ENCODE measurements around the gene SEPHS1.

SEPHS1 gene

GRCh38 chr10:13317474-13317873 is 30.6 kb downstream of the SEPHS1 start:
- H3K4me3 ChIP-seq (ENCODE audit: low read depth, low read length): no peak overlapping the region
- no peak for TF ChIP-seq CTCF (IDR thresholded peaks at IDR 0.05; ENCODE audit: low read depth, low read length, missing control alignments)
- no peak for DNase-seq (ENCODE audit: low read depth)

GRCh38 chr10:13316635-13317311 is 31.3 kb downstream of the SEPHS1 start:
- TF ChIP-seq CTCF (IDR thresholded peaks at IDR 0.05; ENCODE audit: low read depth, low read length, missing control alignments): no peak
- no peak overlapping the region for H3K4me3 ChIP-seq (ENCODE audit: low read depth, low read length)
- no peak for DNase-seq (ENCODE audit: low read depth)

GRCh38 chr10:13315361-13315760 is 32.7 kb downstream of the SEPHS1 start:
- TF ChIP-seq CTCF (IDR thresholded peaks at IDR 0.05; ENCODE audit: low read depth, low read length, missing control alignments): no peak
- no peak overlapping the region for H3K4me3 ChIP-seq (ENCODE audit: low read depth, low read length)
- no peak for DNase-seq (ENCODE audit: low read depth)

GRCh38 chr10:13311177-13311575 is 36.9 kb downstream of the SEPHS1 start:
- DNase-seq (ENCODE audit: low read depth): no peak
- H3K4me3 ChIP-seq (ENCODE audit: low read depth, low read length): no peak overlapping the region
- no peak for TF ChIP-seq CTCF (IDR thresholded peaks at IDR 0.05; ENCODE audit: low read depth, low read length, missing control alignments)

- H3K4me3 ChIP-seq (ENCODE audit: low read depth, low read length): no peak overlapping the region
- DNase-seq (ENCODE audit: low read depth): no peak
- TF ChIP-seq CTCF (IDR thresholded peaks at IDR 0.05; ENCODE audit: low read depth, low read length, missing control alignments): no peak
Observed at GRCh38 chr10:13310518-13311176, 37.4 kb downstream of the SEPHS1 start.

GRCh38 chr10:13309792-13310191 is 38.3 kb downstream of the SEPHS1 start:
- DNase-seq (ENCODE audit: low read depth): no peak
- TF ChIP-seq CTCF (IDR thresholded peaks at IDR 0.05; ENCODE audit: low read depth, low read length, missing control alignments): no peak
- no peak overlapping the region for H3K4me3 ChIP-seq (ENCODE audit: low read depth, low read length)

- no peak overlapping the region for H3K4me3 ChIP-seq (ENCODE audit: low read depth, low read length)
- TF ChIP-seq CTCF (IDR thresholded peaks at IDR 0.05; ENCODE audit: low read depth, low read length, missing control alignments): no peak
Observed at GRCh38 chr10:13308096-13308495, 40.0 kb downstream of the SEPHS1 start.

More at GRCh38 chr10:13308096-13308495, 40.0 kb downstream of the SEPHS1 start:
- DNase-seq (ENCODE audit: low read depth): no peak
